Uterus (tissue), 4 donors: ENCODE measurements around the gene A1BG. TPM values are rescaled to one million over a fixed set of nuclear protein-coding genes. Genes with fewer than 3 reads are reported as not detected.
"Not testable (repeated sequence)": the region's sequence is repeated elsewhere in the genome, so short reads cannot be mapped to it uniquely, and the experiment has no call there.

ENCODE experiments used
- DNase-seq, 2 donors: peaks; one replicate each; pipeline ENCODE4 v3.0.0-alpha.2; 2019 to 2020
- H3K27ac ChIP-seq, 2 donors: fragments of 200-600 bp; sonication (generic); 1 replicate in 1 of 2; 2 replicates in 1 of 2; pipeline ENCODE4 v1.5.1; 2016 to 2018
- H3K27me3 ChIP-seq, 2 donors: fragments of 200-600 bp; sonication (generic); one replicate each; pipeline ENCODE4 v1.5.1; 2018 to 2019; ENCODE audit warnings: control low read depth in 1 of 2
- H3K36me3 ChIP-seq, 2 donors: fragments of 200-600 bp; sonication (generic); one replicate each; pipeline ENCODE4 v1.5.1; 2019; ENCODE audit warnings: control low read depth in 1 of 2
- H3K4me1 ChIP-seq, 2 donors: fragments of 200-600 bp; sonication (generic); one replicate each; pipeline ENCODE4 v1.5.1; 2018 to 2019; ENCODE audit warnings: control low read depth in 1 of 2
- H3K4me3 ChIP-seq, 2 donors: fragments of 200-600 bp; sonication (generic); 1 replicate in 1 of 2; 2 replicates in 1 of 2; pipeline ENCODE4 v1.5.1; 2018 to 2019; ENCODE audit warnings: mild to moderate bottlenecking in 1 of 2
- H3K9me3 ChIP-seq, 2 donors: fragments of 200-600 bp; sonication (generic); one replicate each; pipeline ENCODE4 v1.5.1; 2019; ENCODE audit warnings: control low read depth in 1 of 2
- POLR2A ChIP-seq, 2 donors: fragments of 450-650 bp; IDR thresholded peaks; one replicate each; pipeline ENCODE4 v1.6.1; 2016; ENCODE audit warnings: antibody characterized with exemption in 2 of 2, mild to moderate bottlenecking in 1 of 2, moderate library complexity in 1 of 2
- intact Hi-C: fragments of 100-400 bp; cut with DNase I; formaldehyde crosslinking; loops from one replicate; pipeline ENCODE4 v1.15.1; 2023; ENCODE audit warnings: low total_unique reads
- total RNA-seq, 4 donors: library from RNA; depleted of rRNA in 3 of 4; stranded (reverse); fragments of >200 nt in 3 of 4; gene quantifications; one replicate each; pipeline versions ENCODE4 v1.1.0 to v1.2.4, GENCODE V29; 2014 to 2023
- TF ChIP-seq, protein P1 (sequence below), 4 experiments: fragments of 200-600 bp in 2 of 4; fragments of 450-650 bp in 2 of 4; sonication (generic) in 2 of 4; IDR thresholded peaks; one replicate each; pipeline ENCODE4 v1.5.1; 2016 to 2019; ENCODE audit warnings: antibody characterized with exemption in 4 of 4, mild to moderate bottlenecking in 2 of 4, moderate library complexity in 1 of 4
- donor health status: DM: yes; HTN: yes; CAD: no.

The A1BG gene
- total RNA-seq, 4 donors from 2014 or later = 2.8 to 108 (median 12.9) TPM

DNA sequence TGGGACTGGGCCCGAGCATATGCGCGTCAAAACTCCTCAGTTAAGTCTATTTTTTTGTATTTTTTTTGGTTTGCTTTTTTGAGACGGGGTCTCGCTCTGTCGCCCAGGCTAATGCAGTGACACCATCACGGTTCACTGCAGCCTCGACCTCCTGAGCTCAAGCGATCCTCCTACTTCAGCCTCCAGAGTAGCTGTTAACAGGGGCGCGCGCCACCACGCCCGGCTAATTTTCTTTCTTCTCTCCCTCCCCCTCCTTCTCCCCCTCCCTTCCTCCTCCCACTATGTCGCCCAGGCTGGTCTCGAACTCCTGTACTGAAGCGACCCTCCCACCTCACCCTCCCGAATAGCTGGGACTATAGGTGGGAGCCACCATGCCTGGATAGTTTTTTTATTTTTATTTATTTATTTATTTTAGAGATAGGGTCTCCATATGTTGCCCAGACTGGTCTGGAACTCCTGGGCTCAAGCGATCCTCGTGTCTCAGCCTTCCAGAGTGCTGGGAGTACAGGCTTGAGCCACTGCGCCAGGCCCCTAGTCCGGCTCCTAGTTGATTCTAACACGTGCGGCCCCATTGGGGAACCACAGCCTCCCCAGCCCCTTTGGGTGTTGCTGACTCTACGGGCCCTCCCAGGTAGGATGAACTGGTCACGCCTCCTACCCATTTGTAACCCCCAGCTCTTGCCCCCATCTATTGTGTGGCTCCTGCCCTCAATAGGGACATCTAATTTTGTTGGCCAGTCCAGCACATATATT, 28.3 kb upstream of the A1BG start:
- no peaks in the 10 kb centered on the region for H3K9me3 ChIP-seq
- H3K4me3 ChIP-seq = peak overlapping the region; percentile 42 to 89
- peaks cover 0 to 16% of the 10 kb centered on the region in 2 donors for H3K4me1 ChIP-seq
- TF ChIP-seq POLR2A (IDR thresholded peaks at IDR 0.05) = no peak
- TF ChIP-seq, protein P1, sequence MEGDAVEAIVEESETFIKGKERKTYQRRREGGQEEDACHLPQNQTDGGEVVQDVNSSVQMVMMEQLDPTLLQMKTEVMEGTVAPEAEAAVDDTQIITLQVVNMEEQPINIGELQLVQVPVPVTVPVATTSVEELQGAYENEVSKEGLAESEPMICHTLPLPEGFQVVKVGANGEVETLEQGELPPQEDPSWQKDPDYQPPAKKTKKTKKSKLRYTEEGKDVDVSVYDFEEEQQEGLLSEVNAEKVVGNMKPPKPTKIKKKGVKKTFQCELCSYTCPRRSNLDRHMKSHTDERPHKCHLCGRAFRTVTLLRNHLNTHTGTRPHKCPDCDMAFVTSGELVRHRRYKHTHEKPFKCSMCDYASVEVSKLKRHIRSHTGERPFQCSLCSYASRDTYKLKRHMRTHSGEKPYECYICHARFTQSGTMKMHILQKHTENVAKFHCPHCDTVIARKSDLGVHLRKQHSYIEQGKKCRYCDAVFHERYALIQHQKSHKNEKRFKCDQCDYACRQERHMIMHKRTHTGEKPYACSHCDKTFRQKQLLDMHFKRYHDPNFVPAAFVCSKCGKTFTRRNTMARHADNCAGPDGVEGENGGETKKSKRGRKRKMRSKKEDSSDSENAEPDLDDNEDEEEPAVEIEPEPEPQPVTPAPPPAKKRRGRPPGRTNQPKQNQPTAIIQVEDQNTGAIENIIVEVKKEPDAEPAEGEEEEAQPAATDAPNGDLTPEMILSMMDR (IDR thresholded peaks at IDR 0.05) = no peak
- intact Hi-C loops = no loop called here
- H3K27ac ChIP-seq = peak overlapping the region; percentile 91 to 96
- H3K27me3 ChIP-seq = no peaks in the 10 kb centered on the region
- DNase-seq = no peak
- no peaks in the 10 kb centered on the region for H3K36me3 ChIP-seq

DNA sequence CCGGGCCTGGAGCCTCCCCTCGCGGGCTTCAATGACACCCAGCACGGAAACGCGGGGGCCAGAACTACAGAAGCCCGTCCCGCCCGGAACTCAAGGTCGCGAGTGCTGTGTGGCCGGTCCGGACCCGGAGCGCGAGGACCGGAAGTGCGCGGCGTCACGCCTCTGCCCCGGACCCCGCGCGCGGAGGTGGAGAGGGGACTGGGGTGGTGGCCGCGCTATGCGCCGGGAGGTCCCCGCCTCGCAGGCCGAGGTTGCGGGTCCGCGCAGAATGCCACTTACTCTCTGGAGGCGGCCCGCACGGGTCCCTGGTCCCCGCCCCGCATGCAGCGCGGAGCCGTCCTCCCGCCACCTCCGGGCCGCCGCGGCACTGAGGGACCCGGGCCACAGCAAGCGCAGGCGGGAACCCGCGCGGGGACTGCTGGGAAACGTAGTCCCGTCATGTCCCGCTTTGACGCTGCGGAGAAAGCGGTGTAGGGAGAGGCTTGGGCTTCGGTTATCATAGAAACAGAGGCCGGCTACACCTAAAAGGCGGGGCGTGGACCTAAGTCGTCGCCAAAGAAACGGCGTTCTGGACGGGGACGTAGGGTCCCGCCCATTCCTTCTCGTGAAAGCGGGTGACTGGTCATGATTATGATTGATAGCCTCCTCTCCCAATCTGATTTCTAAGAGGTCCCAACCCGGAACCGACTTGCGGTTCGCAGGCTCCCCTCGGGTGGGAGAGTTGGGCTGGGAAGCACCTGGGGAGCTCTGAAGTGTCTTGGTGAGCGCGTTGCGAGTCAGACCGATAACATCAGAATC, 27.6 kb upstream of the A1BG start, which contains the start of gene ZNF837:
TSS of gene ZNF837 (minus strand) at position 369 of the 798 bp plus-strand sequence. CDS start 11,698 bp downstream, outside the sequence.
- Histone ChIP-seq H3K27me3 (no peaks in the 10 kb centered on the region), H3K4me1 (peaks cover 0 to 12% of the 10 kb centered on the region in 2 donors), H3K4me3 (peak within 1 kb of the TSS; percentile 42 to 89), H3K27ac (peak within 1 kb of the TSS; percentile 91 to 96), H3K9me3 (no peaks in the 10 kb centered on the region), H3K36me3 (no peaks in the 10 kb centered on the region)
- intact Hi-C loops = no loop called here
- peak; percentile 98 to 100 for DNase-seq
- peak; percentile 66 to 91 for TF ChIP-seq POLR2A (IDR thresholded peaks at IDR 0.05)
- TF ChIP-seq, protein P1 (IDR thresholded peaks at IDR 0.05) = peak in 2 of 4 experiments; percentile 30 to 38

DNA sequence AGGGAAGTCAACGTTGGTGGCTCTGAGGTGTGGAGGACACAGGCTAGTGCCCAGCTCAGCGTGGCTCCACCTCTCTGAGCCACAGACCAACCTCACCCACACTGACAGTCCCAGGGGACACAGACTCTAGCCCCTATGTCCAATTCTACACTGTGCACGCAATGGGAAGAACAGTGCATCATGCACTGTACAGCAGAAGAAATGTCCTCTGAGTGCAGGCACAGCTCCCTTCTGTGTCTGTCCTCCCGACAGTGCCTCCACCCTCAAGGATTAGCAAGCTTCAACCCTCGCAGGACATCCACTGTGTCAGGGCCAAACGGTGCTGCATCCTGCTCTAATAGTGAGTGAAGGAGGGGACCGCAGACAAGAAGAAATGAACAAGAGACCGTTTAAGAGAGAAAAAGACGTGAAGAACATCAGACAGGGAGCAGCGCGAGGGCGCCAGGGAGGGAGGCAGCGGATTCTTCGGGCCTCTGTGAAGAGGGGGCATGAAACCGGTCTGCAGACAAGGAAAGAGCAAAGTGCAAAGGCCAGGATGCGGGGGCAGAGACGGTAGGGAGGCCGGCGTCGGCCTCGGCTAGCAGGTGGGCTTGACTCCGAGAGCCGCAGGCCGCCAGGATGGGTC, 26.9 kb upstream of the A1BG start:
- Histone ChIP-seq H3K27me3 (no peaks in the 10 kb centered on the region), H3K4me1 (peaks cover 0 to 7% of the 10 kb centered on the region in 2 donors), H3K27ac (peak overlapping the region; percentile 91 to 96), H3K9me3 (no peaks in the 10 kb centered on the region), H3K36me3 (no peaks in the 10 kb centered on the region), H3K4me3 (peak overlapping the region; percentile 42 to 89)
- intact Hi-C loops = no loop called here
- no peak for DNase-seq
- TF ChIP-seq POLR2A (IDR thresholded peaks at IDR 0.05) = no peak
- TF ChIP-seq, protein P1 (IDR thresholded peaks at IDR 0.05) = no peak

DNA sequence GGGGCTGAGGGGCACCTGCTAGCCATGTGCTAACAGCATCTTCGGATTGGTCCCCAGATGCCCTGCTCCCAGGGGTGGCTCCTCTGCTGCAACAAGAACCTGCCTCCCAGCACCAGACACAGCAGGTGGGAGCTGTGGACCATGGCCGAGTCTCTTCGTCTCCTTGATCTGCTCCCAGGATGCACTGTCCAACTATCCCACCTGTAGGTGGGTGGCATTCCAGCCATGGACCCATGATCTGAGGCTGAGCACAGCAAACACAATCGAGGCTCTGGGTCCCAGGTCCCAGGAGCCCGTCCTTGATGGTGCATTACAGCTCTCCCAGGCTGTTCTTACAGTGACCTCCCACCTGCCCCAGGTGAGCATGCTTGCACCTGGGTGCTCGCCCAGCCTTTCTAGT, 26.0 kb upstream of the A1BG start:
- DNase-seq = no peak
- peaks cover 0 to 7% of the 10 kb centered on the region in 2 donors for H3K4me1 ChIP-seq
- no peak overlapping the region for H3K27ac ChIP-seq
- no peaks in the 10 kb centered on the region for H3K36me3 ChIP-seq
- H3K9me3 ChIP-seq = no peaks in the 10 kb centered on the region
- intact Hi-C loops = no loop called here
- no peak for TF ChIP-seq POLR2A (IDR thresholded peaks at IDR 0.05)
- TF ChIP-seq, protein P1 (IDR thresholded peaks at IDR 0.05) = no peak
- no peaks in the 10 kb centered on the region for H3K27me3 ChIP-seq
- no peak overlapping the region for H3K4me3 ChIP-seq

DNA sequence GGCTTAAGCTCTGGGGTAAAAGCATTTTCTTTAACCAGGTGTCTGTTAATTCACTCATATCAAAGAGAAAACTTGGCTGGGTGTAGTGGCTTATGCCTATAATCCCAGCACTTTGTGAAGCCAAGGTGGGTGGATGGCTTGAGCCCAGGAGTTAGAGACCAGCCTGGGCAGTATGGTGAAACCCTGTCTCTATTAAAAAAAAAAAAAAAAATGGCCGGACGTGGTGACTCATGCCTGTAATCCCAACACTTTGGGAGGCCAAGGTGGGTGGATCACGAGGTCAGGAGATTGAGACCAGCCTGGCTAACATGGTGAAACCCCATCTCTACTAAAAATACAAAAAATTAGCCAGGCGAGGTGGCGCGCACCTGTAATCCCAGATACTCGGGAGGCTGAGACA, 23.4 kb upstream of the A1BG start:
- H3K9me3 ChIP-seq, intact Hi-C loops, DNase-seq: not testable (repeated sequence)

More for the DNA sequence above, 23.4 kb upstream of the A1BG start:
- not testable (repeated sequence) for H3K27ac ChIP-seq, H3K4me1 ChIP-seq, H3K27me3 ChIP-seq, H3K36me3 ChIP-seq, H3K4me3 ChIP-seq
